SHP77 treated with DMSO at 0.1 percent for 48 hours (cell line): ENCODE results near the gene CHRDL2.
"Not testable (repeated sequence)": the region's sequence is repeated elsewhere in the genome, so short reads cannot be mapped to it uniquely, and the experiment has no call there.

Experiments
- DNase-seq: peaks from one replicate; lab custom pipeline; 2025; lab: John Stamatoyannopoulos, UW

Gene CHRDL2

DNA sequence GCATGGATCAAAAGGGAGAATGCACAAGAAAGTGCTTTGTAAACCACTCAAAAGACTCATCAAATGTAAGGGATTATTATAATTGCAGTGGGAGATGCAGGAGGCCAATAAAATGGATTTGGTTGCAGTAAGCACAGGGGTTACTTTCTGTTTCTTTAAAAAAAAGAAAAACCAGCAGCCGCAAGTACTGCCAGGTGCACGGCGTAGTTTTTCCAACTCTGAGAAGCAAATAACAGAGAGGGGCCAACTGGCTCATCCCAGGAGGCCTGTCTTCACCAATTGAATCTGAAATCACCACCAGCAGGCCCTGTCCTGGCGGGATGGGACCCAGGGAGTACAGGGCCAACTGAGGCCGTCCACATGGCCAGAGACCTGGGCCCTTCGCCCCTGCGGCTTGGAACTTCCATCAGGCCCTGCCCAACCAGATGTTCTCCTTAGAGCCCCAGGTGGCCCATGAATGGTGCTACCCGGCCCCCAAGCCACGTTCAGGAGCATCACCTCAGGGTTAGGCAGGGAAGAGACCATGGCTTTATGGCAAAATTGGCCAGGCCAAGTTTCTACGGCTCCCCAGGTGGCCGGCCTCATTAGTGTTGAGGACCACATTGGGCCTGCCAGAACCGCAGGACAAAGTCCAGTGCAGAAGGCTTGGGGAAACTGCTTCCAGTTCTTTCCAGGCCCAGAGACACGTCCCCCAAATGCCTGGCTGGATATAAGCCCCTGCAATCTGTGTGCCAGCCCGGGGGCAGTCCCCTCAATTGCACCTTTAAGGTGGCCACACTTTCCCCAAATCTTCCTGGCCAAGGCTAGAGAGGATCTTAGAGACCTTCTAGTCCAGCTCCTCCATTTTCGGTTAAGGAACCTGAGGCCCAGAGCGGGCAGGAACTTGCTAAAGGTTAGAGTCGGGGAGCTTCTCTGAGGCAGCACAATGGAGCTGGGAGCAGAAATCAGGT is 61.7 kb downstream of the CHRDL2 start:
- DNase-seq, result no peak

DNA sequence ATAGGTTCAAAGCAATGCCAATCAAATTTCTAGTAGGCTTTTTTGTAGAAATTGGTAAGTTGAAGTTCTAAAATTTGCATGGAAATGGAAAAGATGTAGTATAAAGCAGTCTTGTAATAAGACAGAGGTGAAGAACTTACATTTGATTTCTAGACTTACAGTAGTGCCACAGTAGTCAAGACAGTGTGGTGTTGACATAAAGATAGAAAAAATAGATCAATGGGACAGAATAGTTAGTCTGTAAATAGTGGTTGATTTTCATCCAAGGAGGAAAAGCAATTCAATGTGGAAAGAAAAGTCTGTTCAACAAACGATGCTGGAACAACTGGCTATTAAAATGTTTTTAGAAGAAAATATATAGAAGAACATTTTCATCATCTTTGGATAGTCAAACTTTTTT is 67.9 kb downstream of the CHRDL2 start:
- no peak for DNase-seq

DNA sequence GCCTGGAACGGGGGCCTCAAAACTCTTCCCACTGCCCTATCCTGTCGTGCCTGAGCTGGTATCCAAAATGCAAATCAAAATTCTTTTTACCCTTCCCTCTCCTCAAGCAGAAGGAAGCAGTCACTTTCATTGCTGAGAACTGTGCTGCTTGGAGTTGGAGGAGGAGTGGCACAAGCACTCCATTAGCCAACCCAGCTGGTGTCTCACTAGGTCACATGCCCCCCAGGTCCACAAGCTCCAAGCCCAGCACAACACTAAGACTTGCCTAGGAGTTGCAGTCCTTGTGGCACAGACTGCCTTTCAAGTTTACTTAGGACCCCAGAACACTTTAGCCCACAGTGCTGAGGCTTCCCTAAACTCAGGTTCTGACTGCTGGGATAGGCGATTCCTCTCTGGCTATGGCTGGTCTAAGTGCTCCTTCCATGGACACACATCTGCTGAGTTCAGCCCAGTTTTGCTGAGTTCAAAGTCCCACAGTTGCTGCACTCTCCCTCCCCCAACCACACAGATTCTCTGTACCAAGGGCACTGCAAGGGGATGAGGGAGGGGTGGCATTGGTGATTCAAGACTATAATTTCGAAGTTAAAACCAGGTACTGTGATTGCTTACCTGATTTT is 68.6 kb downstream of the CHRDL2 start:
- no peak for DNase-seq

DNA sequence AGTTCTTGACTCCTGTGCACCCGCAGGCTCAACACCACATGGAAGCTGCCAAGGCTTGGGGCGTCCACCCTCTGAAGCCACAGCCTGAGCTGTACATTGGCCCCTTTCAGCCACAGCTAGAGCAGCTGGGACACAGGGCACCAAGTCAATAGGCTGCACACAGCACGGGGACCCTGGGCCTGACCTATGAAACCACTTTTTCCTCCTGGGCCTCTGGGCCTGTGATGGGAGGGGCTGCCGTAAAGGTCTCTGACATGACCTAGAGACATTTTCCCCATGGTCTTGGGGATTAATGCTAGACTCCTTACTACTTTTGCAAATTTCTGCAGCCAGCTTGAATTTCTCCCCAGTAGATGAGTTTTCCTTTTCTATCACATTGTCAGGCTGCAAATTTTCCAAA is 72.1 kb downstream of the CHRDL2 start:
- not testable (repeated sequence) for DNase-seq

DNA sequence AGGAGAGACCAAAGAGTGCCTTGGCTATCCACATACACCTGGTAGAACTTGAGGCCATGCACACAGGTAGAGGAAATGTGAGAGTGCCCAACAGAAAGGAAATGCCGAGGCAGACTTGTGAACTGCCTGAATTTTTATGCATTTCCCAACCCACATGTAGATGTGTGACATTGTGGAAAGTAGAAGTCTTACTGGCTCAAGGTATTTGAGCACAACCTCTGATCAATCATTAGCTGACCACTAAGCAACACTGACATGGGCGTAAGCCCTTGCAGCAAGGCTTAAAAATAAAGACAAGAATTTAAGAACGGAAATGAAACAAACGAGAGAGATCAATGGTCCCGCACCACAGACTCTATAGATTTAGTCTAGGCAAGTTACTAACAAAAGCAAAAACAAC is 76.2 kb downstream of the CHRDL2 start:
- no peak for DNase-seq

DNA sequence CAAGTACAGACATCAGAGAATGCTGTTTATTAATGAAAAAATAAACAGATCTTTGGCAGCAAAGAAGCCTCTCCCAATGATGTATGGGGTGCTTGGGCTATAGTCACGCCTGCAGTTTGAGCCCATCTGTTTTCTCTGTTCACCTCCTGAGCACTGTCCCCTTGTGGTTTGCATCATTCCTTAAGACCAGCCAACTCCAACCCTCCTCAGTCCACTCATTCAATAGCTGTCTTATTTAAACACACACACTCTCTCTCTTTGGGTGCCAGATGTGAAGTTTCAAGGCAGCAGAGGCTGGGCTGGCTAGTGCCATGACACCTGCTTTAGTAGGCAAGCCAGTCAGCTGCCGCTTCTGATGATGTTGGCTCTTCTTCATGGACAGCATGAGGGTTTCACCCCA is 80.7 kb downstream of the CHRDL2 start:
- DNase-seq, result peak; percentile 97

DNA sequence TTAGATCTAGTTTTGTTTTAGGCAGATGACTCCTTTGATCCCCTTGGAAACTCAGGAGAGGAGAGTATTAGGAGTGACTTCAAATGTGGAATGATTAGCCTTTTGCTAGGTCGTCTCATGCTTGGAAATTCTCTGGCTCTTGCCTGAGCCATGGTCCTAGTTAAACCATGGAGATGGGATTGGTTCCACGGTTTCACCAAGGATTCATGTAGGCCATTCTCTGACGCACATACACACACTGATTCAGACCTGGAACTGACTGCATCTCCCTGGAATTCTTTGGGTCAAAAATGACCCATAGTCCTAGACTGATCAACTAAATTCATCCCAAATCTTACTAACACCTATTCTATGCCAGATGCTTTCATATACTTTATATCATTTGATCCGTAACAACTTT is 82.3 kb downstream of the CHRDL2 start:
- no peak for DNase-seq

DNA sequence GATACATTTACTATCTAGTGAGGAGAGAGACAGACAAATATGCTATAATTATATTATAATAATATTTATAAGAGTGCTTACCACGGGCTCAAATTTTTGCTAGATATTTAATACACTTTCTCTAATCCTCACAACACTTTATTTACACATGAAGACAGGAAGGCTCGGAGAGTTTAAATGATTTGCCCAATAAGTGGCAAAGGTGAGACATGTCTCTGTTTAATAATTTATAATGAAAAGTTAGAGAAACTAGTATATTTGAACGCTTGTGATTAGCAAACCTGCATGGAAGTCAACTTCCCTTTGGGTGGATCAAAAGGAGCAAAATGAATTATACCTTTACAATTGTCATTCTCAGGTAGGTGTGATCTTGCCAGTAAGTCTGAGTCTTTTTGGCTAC is 83.4 kb downstream of the CHRDL2 start:
- DNase-seq, result no peak

DNA sequence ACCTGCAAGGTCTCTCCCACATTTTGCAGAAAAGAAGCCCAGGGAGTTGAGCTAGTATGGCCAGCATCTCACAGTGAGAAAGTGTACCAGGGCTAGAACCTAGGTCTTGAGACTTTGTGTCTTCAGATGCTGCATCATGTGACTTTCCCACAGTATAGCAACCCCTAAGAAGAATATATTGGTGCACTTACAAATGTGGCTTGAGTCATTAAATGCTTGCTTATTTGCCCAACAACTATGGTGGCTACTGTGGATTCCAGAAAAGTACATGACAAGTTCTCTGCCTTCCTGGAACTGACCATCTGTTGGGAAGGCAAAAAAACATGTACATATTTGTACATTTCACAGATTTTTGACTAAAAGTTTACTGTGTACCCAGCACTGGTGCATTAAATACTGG is 83.8 kb downstream of the CHRDL2 start:
- no peak for DNase-seq

DNA sequence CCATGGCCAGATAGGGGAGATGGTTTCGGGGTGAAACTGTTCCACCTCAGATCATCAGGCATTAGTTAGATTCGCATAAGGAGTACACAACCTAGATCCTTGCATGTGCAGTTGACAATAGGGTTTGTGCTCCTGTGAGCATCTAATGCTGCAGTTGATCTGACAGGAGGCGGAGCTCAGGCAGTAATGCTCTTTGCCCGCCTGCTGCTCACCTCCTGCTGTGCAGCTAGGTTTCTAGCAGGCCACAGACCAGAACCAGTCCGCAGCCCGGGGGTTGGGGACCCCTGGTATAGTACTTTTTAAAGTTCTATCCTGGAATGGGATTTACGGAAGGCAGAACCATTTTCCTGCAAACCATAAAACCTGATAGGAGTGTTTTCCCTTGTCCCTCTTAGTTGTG is 84.3 kb downstream of the CHRDL2 start:
- no peak for DNase-seq
